Breast epithelium (tissue), 4 donors: Measurements from ENCODE around the gene CYP26C1. TPM values are rescaled to one million over a fixed set of nuclear protein-coding genes. Genes with fewer than 3 reads are reported as not detected.

Source experiments
- DNase-seq, 2 donors: peaks; one replicate each; pipeline ENCODE4 v3.0.0-alpha.2; 2019; ENCODE audit warnings: low spot score in 2 of 2
- H3K27ac ChIP-seq, 2 donors: fragments of 200-600 bp; sonication (generic) in 1 of 2; one replicate each; pipeline ENCODE4 v1.5.1; 2016 to 2019; ENCODE audit warnings: mild to moderate bottlenecking in 1 of 2
- H3K27me3 ChIP-seq, 2 donors: fragments of 200-600 bp; sonication (generic) in 1 of 2; one replicate each; pipeline versions ENCODE4 v1.5.1 to v1.6.0; 2017 to 2019; ENCODE audit warnings: control low read depth in 1 of 2, mild to moderate bottlenecking in 1 of 2
- H3K36me3 ChIP-seq: fragments of 200-600 bp; one replicate; pipeline ENCODE4 v1.5.1; 2019
- H3K4me1 ChIP-seq, 2 donors: fragments of 200-600 bp; sonication (generic); one replicate each; pipeline ENCODE4 v1.5.1; 2016 to 2019; ENCODE audit warnings: control low read depth in 1 of 2
- H3K4me3 ChIP-seq, 3 donors: fragments of 200-600 bp; sonication (generic); 1 replicate in 2 of 3; 2 replicates in 1 of 3; pipeline ENCODE4 v1.5.1; 2016 to 2019; ENCODE audit warnings: mild to moderate bottlenecking in 3 of 3, moderate library complexity in 2 of 3
- H3K9me3 ChIP-seq, 2 donors: fragments of 200-600 bp; sonication (generic) in 1 of 2; one replicate each; pipeline ENCODE4 v1.5.1; 2016 to 2019; ENCODE audit warnings: control low read depth in 1 of 2
- CTCF ChIP-seq, 3 donors: fragments of 450-650 bp; IDR thresholded peaks; one replicate each; pipeline ENCODE4 v1.5.1; 2016 to 2017; ENCODE audit warnings: antibody characterized with exemption in 3 of 3, mild to moderate bottlenecking in 3 of 3, moderate library complexity in 3 of 3
- POLR2A ChIP-seq: fragments of 450-650 bp; IDR thresholded peaks from one replicate; pipeline ENCODE4 v1.6.1; 2016; ENCODE audit warnings: antibody characterized with exemption, mild to moderate bottlenecking, moderate library complexity
- POLR2AphosphoS5 ChIP-seq, 3 donors: sonication (generic); formaldehyde crosslinking; IDR thresholded peaks; one replicate each; pipeline ENCODE4 v1.6.1; 2017; ENCODE audit warnings: antibody characterized with exemption in 3 of 3
- intact Hi-C: fragments of 100-400 bp; cut with DNase I; formaldehyde crosslinking; loops from one replicate; pipeline ENCODE4 v1.15.1; 2023; ENCODE audit warnings: low total_unique reads
- total RNA-seq, 3 donors: library from RNA; depleted of rRNA; stranded (reverse); fragments of >200 nt; gene quantifications; one replicate each; pipeline ENCODE4 v1.1.0, GENCODE V29; 2016

The CYP26C1 gene
- total RNA-seq, 3 donors from 2014 or later: 0.15 to 0.16 TPM; not detected in 1

GRCh38 chr10:93061594-93062513, 1.3 kb downstream of the CYP26C1 start:
- TF ChIP-seq CTCF (IDR thresholded peaks at IDR 0.05): no peak
- no peak for TF ChIP-seq POLR2AphosphoS5 (IDR thresholded peaks at IDR 0.05)
- TF ChIP-seq POLR2A: no peak
- intact Hi-C loops: no loop called here
- no peaks in the 10 kb centered on the region for H3K36me3 ChIP-seq
- no peak overlapping the region for H3K27ac ChIP-seq
- peaks cover 0 to 5% of the 10 kb centered on the region in 2 donors for H3K4me1 ChIP-seq
- H3K27me3 ChIP-seq: peaks cover 3 to 67% of the 10 kb centered on the region in 2 donors
- no peaks in the 10 kb centered on the region for H3K9me3 ChIP-seq
- peak overlapping the region; percentile 27 to 58 (median 32) for H3K4me3 ChIP-seq
- no peak for DNase-seq

- DNase-seq: no peak
- H3K27me3 ChIP-seq: peaks cover 3 to 74% of the 10 kb centered on the region in 2 donors
- no peak for TF ChIP-seq POLR2A
- TF ChIP-seq CTCF (IDR thresholded peaks at IDR 0.05): peak in 1 of 3 donors; percentile 25
- intact Hi-C loops: no loop called here
- no peaks in the 10 kb centered on the region for H3K36me3 ChIP-seq
- no peaks in the 10 kb centered on the region for H3K9me3 ChIP-seq
- H3K4me1 ChIP-seq: peaks cover 0 to 5% of the 10 kb centered on the region in 2 donors
- no peak overlapping the region for H3K27ac ChIP-seq
- H3K4me3 ChIP-seq: peak overlapping the region; percentile 27 to 58 (median 32)
Observed at GRCh38 chr10:93062514-93063143, 2.0 kb downstream of the CYP26C1 start.

- DNase-seq: no peak
- H3K36me3 ChIP-seq: no peaks in the 10 kb centered on the region
- H3K4me1 ChIP-seq: peaks cover 0 to 5% of the 10 kb centered on the region in 2 donors
- H3K27me3 ChIP-seq: peaks cover 3 to 82% of the 10 kb centered on the region in 2 donors
- TF ChIP-seq POLR2AphosphoS5 (IDR thresholded peaks at IDR 0.05) (no peak), CTCF (IDR thresholded peaks at IDR 0.05) (no peak), POLR2A (no peak)
- no peaks in the 10 kb centered on the region for H3K9me3 ChIP-seq
- peak overlapping the region in 1 of 3 donors; percentile 58 for H3K4me3 ChIP-seq
- intact Hi-C loops: no loop called here
- H3K27ac ChIP-seq: no peak overlapping the region
Observed at GRCh38 chr10:93063144-93063976, 2.8 kb downstream of the CYP26C1 start.

- Histone ChIP-seq H3K4me1 (peaks cover 0 to 5% of the 10 kb centered on the region in 2 donors), H3K36me3 (no peaks in the 10 kb centered on the region), H3K27ac (no peak overlapping the region), H3K9me3 (no peaks in the 10 kb centered on the region), H3K4me3 (no peak overlapping the region), H3K27me3 (peaks cover 3 to 89% of the 10 kb centered on the region in 2 donors)
- intact Hi-C loops: no loop called here
- no peak for DNase-seq
- TF ChIP-seq POLR2AphosphoS5 (IDR thresholded peaks at IDR 0.05) (no peak), CTCF (IDR thresholded peaks at IDR 0.05) (no peak), POLR2A (no peak)
Observed at GRCh38 chr10:93063977-93064660, 3.5 kb downstream of the CYP26C1 start.
